SHP77 treated with DMSO at 0.1 percent for 48 hours (cell line): Measurements from ENCODE around the gene OR10K2.
"Not testable (repeated sequence)": the region's sequence is repeated elsewhere in the genome, so short reads cannot be mapped to it uniquely, and the experiment has no call there.

Source experiments
- DNase-seq: peaks from one replicate; lab custom pipeline; 2025; lab: John Stamatoyannopoulos, UW

The OR10K2 gene, protein sequence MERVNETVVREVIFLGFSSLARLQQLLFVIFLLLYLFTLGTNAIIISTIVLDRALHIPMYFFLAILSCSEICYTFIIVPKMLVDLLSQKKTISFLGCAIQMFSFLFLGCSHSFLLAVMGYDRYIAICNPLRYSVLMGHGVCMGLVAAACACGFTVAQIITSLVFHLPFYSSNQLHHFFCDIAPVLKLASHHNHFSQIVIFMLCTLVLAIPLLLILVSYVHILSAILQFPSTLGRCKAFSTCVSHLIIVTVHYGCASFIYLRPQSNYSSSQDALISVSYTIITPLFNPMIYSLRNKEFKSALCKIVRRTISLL

DNA sequence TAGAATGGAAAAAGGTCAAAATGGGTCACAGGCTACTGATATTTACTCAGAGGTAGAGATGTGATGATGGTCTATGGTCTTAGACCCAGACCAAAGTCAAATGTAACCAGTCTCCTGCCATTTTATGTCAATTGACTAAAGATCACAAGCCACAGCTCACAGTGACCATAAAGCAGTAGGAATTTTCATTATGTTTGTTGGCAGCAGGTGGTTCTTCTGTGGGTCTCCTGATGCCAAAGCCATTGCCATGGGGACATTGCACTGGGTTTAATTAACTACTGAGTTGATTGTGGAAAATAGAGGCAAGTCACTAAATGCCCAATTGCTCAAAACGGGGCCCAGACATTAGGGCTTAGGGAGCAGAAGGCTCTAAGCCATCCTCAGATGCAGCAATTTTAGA lies at the start of gene OR10K2:
OR10K2 (minus strand) TSS at position 101 of the 400 bp plus-strand sequence. CDS start 5,371 bp downstream, outside the sequence.
- no peak for DNase-seq

DNA sequence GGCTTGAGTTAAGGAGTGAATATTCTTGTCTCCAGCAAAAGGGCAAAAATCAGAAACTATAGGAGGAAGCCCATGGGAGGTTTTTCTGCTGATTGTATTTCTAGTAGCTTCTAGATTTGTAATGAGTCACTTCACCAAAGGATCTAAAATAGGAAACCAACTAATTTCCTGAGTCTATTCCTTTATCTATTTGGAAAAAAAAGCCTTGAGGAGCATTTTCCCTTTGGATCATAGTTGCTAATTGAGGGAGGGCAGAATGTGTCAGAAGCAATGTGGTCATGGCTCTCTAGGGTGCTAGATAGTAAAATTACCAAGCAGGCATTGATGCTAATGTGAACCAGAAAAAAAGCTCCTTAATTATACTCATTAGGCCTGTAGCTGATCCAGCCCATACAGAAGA lies 45.9 kb upstream of the OR10K2 start, which contains the start of gene OR10R2:
OR10R2 (plus strand) TSS at position 301 of the 400 bp plus-strand sequence. CDS start 106 bp downstream, outside the sequence.
- no peak for DNase-seq

DNA sequence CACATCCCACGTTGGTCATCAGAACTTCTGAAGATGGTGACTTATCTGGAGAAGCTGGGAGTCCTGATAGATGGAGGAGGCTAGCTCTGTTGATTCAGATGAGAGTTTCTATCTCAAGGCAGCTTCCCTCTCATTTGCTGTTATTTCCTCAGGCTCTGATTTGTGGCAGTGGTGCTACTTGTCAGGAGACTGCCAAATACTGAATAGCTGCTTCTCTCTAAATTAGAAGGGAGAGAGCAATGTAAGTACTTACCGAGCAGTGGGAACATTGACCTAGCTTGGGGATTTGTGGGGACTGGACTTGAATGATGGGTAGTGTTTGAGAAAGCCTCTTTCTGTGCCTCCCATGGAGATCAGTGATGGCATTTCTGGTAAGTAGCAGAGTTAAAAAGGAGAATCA lies 35.5 kb upstream of the OR10K2 start, which contains the start of gene OR10K1:
OR10K1 (plus strand) TSS at position 301 of the 400 bp plus-strand sequence. CDS start 3,728 bp downstream, outside the sequence.
- DNase-seq: no peak

DNA sequence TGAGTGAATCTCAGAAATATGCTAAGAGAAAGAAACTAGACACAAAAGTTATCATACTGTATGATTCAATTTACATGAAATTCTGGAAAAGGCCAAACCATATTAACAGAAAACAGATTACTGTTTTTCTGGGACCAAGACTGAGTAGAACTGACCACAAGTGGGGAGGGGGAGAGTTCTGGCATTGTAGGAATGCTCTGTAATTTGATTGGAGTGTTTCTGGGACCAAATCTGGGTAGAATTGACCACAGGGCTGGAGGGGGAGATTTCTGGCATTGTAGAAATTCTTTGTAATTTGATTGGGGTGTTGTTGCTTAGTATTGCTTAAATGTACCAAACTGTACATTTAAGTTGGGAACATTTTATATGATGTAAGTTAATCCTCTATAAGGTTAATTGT lies 32.2 kb upstream of the OR10K2 start:
- DNase-seq: no peak

DNA sequence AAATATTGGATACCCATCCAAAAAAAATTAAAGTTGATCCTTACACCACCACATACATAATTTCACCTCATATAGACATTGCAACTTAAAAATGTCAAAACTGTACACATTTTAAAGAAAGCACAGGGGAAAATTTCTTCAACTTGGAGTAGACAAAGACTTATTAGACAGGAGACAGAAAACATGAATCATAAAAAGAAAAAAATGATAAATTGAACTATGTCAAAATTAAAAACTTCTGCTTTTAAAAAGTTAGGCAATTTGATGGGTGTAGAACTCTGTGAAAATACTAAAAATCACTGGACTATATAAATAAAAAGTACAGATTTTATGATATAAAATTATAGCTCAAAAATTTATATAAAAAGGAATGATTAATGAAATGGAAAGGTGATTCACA lies 31.2 kb upstream of the OR10K2 start:
- no peak for DNase-seq

DNA sequence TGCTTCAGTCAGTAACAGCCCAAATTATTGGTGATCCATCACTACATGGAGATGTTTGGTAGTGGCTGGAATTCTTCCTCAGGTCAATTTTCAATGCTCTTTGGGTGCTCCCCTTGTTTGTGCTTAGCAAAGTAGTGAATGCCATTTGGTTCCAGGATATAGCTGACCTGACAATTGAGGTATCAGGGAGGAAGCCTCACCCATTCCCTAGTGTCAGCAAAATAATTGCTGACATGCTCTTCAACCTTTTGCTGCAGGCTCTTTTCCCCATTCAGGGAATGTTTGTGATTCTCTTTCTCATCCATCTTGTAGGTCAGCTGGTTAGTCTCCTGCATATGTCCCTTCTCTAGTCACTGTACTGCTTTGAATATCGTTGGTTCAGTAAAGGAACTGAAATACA lies 28.5 kb upstream of the OR10K2 start:
- no peak for DNase-seq

DNA sequence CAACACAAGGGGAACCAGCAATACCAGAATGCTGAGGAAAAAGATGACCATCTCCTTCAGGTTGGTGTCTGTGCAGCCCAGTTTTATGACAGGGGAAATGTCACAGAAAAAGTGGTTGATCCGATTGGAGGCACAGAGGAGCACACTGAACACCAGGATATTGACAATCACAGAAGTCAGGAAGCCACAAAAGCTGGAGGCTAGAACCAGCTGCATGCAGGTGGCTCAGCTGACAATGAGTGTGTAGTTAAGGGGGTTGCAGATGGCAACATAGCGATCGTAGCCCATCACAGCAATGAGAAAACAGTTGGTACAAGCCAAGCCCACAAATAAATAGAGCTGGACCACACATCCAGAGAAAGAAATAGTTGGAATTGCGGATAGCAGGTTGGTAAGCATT lies 19.3 kb upstream of the OR10K2 start:
- no peak for DNase-seq

DNA sequence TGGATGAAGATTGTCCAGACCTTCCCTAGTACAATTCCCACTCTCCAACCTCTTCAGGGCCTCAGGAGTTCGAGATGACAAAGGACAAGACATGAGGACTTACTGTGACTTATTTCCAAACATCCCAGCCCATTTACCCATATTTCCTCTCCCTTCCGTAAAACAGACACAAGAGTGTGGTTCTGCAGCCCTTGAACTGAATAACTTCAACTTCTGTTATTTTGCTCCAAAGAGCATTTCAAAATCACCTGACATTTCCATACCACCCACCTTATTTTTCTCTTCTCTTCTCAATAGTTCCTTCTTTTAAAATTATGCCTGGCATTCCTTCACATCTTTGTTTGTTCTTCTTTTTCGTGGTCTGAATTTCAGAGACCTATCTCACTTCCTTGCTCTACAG lies 8.7 kb upstream of the OR10K2 start:
- no peak for DNase-seq

DNA sequence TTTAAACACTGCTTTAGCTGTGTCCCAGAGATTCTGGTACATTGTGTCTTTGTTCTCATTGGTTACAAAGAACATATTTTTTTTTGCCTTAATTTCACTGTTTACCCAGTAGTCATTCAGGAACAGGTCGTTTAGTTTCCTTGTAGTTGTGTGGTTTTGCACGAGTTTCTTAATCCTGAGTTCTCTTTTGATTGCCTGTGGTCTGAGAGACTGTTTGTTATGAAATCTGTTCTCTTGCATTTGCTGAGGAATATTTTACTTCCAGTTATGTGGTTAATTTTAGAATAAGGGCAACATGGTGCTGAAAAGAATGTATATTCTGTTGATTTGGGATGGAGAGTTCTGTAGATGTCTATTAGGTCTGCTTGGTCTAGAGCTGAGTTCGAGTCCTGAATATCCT lies 4.1 kb upstream of the OR10K2 start:
- not testable (repeated sequence) for DNase-seq

DNA sequence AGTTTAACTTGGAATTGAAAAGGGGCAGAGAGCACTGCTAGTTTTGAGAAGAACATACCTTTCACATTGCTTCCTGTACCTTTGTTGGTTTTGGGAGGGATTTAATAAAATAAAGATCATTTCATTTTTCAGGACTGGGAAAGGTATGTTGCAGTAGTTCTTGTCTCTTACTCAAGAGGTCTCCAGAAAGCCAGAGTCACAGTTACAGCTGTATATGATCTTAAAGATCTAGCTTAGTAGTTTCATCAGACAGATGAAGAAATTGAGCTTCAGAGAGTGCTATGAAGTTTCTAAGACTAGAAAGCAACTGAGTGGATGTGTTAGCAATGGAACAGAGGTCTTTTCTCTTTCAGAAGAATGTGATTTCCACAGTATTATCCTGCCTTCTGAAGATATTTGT lies 1.0 kb downstream of the OR10K2 start:
- DNase-seq: no peak

DNA sequence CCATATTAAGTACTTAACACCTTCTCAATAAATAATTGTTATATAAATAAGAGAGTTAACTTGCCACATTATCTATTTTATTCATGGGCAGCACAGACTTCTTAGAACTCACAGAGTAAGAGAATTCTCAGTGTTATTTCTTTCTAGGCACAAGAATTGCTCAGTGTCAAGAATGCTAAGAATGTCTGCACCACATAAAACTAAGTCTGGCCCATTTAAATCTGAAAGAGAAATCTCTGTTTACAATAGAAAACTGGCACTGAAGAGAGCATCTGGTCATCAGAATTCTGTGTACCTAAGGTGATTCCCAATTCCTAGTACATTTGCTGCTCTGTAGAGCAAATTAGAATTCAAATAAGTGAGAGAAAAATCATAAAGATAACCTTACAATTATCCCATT lies 3.8 kb downstream of the OR10K2 start:
- no peak for DNase-seq

DNA sequence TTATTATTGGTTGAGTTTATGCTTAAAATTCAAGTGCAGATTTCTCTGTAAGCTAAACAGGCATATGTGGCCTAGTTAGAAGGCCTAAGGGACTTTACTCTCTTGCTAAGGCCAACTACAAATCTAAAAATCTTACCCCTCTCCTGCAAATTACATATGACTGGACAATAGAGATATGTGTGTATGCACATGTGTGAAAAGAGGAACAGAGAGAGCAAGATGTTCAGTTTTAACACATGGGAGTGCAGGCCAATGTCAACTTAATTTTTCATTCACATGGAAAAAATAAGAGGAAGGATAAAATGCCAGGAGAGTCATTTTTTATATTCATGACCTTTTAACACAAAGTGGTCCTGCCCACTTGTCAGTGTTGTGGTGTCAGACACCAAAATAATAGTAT lies 8.5 kb downstream of the OR10K2 start:
- no peak for DNase-seq

DNA sequence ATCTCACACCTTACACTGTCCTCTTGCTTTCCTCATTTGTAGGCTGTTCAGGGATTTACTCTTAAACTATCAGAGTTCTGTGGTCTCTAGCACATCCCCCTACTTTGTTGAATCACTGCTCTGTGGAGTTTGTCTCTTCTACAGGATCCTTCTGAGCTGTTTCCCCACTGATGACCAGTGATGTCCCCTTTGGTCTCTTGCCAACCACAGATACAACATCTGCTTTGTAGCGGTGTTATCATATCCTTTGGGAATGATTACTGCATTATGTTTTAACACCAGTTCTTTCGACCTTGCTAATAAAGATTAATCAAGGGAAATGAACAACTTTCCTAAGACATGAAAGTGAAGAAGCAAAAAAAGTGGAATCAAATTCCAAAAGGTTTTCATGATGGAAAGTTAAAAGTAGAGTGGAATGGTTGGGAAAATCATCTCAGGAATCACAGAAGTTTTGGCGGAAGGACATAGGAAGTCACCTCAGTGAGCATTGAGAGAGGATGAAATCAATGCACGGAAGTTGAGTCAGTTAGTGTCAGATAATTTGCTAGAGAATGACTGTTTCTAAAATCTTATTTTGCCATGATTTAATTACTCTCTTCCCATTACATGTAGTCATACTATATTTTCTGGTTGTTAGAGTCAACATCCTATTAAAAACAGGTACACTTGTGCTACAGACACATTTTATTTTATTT lies 11.2 kb downstream of the OR10K2 start:
- no peak for DNase-seq

DNA sequence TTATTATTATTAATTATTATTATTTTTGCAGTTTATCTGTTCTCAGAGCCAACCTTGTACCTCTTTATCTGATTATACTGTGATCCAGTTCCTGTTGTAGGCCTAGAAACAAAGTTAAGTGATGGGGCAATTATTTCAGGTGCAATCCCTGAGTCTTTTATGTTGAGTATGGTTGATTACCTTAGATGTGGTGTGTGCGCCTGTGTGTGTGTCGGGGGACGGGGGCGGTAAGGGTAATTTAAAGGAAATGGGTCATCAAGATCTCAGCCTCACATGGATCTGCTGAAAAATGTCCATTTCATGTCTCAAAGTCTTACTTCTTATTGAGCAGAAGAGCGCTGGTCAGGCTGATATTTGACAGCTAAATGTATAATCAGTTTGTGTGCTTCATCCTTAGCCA lies 18.9 kb downstream of the OR10K2 start:
- no peak for DNase-seq

DNA sequence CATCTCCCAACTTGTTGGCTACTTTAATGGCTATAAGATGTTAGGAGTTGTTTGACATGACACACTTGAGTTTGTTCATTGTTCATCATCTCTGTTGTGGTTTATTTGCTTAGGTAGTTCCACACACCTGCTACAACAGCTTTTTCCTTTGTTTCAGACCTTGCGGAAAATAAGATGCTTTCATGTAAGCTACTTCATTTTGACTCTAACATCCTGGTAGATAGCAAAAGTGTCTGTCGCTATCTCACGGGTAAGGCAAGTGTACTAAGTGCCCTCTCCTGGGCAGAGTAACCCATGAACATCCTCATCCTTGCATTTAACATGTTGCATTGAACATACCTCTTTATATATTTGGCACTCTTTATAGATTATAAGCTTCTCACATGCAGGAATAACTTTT lies 25.2 kb downstream of the OR10K2 start:
- no peak for DNase-seq

DNA sequence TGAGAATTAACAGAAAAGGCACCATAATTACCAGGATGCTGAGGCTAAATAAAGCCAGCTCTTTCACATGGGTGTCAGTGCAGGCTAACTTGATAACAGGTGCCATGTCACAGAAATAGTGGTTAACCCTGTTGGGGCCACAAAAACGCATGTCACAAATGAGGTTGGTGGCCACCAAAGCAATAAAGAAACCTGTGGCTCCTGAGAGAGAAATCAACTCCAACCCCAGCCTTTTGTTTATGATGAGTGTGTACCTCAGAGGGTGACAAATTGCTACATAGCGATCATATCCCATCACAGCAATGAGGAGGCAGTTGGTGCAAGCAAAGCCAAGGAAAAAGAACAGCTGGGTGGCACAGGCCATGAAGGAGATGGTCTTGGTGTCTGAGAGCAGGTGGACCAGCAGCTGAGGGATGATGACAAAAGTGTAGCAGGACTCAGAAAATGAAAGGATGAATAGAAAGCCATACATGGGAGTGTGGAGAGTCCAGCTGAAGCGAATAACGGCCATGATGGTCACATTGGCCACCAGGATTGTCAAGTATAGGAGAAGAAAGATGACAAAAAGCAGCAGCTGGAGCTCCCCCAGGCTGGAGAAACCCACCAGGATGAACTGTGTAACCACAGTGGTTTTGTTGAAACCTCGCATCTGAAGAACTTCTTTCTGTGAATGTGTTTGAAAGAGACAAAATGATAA lies 27.1 kb downstream of the OR10K2 start, which contains the start of gene OR10T2:
OR10T2 (minus strand) TSS at position 649 of the 697 bp plus-strand sequence; CDS start at position 649, 0 bp downstream.
- no peak for DNase-seq

DNA sequence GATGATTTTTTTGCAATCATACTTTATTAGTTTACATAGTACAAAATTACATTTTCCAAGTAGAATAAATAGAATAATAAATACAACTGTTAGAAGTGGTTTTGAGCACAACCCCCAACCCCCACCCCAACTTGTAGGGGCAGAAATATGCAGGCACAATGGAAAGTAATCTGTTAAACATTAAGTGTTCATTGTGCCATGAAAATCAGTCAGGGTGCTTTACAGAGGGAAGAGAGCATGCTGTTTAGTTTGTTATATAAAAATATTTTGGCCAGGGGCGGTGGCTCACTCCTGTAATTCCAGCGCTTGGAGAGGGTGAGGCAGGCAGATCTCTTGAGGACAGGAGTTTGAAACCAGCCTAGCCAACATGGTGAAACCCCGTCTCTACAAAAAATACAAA lies 29.4 kb downstream of the OR10K2 start:
- no peak for DNase-seq

DNA sequence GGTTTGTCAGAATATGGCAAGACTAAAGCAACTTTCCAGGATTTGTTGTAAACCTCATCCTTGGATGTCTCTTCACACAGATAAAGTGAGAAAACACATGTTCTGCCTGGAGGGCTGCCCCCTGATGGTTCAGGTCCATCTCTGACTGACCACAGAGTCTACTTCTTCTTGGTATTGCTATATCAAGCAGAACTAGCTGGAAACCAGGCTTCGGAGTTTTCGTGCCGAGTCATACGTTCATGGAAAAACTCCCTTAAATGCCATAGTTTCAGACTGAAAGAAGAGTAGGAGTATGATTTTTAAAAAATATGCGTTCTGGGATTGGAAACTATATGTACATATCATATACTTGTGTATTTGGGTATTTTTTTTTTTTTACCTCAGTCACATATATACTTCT lies 32.6 kb downstream of the OR10K2 start:
- no peak for DNase-seq

DNA sequence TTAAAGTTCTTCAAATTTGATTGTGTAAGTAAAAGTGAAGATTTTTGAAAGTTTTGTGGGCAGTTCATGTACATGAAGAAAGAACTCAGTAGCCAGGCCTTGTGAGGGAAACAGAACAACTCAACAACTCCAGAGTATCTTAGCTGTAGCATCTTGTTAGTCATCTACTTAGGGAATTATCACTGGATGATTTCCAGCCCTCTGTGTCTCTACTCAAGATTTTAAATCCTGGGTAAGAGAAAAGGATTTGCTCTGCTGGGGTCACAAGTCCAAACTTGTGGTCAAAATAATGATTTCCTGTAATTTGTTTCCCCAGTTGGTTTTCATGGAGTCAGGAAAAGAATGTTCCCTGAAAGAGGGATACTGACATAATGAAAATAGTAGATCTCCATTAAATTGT lies 34.9 kb downstream of the OR10K2 start:
- DNase-seq: no peak

DNA sequence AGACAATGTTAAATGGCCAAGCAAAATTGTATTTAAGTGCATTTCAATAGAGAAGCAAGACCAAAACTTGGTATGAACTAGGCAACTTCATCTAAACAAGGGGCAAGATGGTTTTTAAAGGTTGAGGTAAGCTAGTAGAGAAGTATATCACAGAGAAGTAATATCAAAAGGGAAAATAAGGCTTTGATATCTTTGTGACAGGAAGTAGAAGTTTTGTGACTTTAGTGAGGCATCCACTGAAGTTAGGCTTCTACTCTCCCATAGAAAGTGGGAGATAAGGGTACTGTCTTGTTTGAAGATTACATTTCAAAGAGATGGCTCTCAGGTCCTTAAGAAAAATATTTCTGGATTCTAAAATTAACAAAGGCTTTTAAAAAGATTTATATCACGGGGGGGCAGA lies 35.7 kb downstream of the OR10K2 start:
- no peak for DNase-seq

DNA sequence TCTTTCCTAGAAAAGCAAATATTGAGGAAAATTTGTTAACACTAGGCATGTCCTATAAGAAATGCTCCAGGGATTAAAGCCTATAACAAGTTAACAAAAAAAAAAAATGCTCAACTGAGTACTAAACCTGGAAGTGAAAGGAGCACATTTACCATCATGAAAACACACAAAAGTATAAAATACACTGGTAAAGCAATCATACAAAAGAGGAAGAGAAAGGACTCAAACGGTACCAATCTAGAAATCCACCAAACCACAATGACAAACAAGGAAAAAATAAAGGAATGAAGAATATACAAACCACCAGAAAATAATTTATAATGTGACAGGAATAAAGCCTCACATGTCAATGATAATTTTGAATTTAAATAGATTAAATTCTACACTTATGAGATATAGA lies 51.2 kb downstream of the OR10K2 start:
- DNase-seq: no peak

DNA sequence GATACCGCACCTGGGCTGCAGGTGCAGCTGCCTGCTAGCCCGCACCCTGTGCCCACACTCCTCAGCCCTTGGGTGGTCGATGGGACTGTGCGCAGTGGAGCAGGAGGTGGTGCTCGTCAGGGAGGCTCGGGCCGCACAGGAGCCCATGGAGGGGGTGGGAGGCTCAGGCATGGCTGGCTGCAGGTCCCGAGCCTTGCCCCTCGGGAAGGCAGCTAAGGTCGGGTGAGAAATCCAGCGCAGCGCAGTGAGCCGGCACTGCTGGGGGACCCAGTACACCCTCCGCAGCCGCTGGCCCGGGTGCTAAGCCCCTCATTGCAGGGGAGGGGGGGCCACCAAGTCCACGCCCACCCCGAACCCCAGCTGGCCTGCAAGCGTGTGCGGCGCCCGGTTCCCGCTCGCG lies 51.9 kb downstream of the OR10K2 start:
- not testable (repeated sequence) for DNase-seq
